HG03025 (cell line): ENCODE data around the gene VDR.

Experiments used
- ATAC-seq: cut with Tn5 transposase; IDR thresholded peaks from one replicate; pipeline ENCODE4 v1.9.1; 2021; ENCODE audit warnings: mild to moderate bottlenecking, moderate library complexity; ENCODE audit not compliant: unreplicated experiment, low FRiP score

Gene VDR

GRCh38 chr12:47801170-47801903 lies 103.5 kb downstream of the VDR start:
- ATAC-seq: no peak

- ATAC-seq: no peak
Observed at GRCh38 chr12:47800582-47800981, 104.2 kb downstream of the VDR start.

- no peak for ATAC-seq
Observed at GRCh38 chr12:47799357-47799955, 105.3 kb downstream of the VDR start.

- no peak for ATAC-seq
Observed at GRCh38 chr12:47798382-47798948, 106.3 kb downstream of the VDR start.

- ATAC-seq: no peak
Observed at GRCh38 chr12:47797441-47797840, 107.4 kb downstream of the VDR start.

- no peak for ATAC-seq
Observed at GRCh38 chr12:47795814-47796411, 108.9 kb downstream of the VDR start.

GRCh38 chr12:47795121-47795813 lies 109.5 kb downstream of the VDR start:
- ATAC-seq: no peak

GRCh38 chr12:47794679-47795078 lies 110.1 kb downstream of the VDR start:
- no peak for ATAC-seq

GRCh38 chr12:47793015-47793681 lies 111.6 kb downstream of the VDR start:
- no peak for ATAC-seq

GRCh38 chr12:47791874-47792273 lies 112.9 kb downstream of the VDR start:
- no peak for ATAC-seq
